HG03175 (cell line): ENCODE results near the gene FAH.
"Not testable (repeated sequence)": the region's sequence is repeated elsewhere in the genome, so short reads cannot be mapped to it uniquely, and the experiment has no call there.

ENCODE experiments used
- ATAC-seq: cut with Tn5 transposase; IDR thresholded peaks from one replicate; pipeline ENCODE4 v1.9.1; 2021; ENCODE audit warnings: mild to moderate bottlenecking, moderate library complexity; ENCODE audit not compliant: unreplicated experiment

Gene FAH

DNA sequence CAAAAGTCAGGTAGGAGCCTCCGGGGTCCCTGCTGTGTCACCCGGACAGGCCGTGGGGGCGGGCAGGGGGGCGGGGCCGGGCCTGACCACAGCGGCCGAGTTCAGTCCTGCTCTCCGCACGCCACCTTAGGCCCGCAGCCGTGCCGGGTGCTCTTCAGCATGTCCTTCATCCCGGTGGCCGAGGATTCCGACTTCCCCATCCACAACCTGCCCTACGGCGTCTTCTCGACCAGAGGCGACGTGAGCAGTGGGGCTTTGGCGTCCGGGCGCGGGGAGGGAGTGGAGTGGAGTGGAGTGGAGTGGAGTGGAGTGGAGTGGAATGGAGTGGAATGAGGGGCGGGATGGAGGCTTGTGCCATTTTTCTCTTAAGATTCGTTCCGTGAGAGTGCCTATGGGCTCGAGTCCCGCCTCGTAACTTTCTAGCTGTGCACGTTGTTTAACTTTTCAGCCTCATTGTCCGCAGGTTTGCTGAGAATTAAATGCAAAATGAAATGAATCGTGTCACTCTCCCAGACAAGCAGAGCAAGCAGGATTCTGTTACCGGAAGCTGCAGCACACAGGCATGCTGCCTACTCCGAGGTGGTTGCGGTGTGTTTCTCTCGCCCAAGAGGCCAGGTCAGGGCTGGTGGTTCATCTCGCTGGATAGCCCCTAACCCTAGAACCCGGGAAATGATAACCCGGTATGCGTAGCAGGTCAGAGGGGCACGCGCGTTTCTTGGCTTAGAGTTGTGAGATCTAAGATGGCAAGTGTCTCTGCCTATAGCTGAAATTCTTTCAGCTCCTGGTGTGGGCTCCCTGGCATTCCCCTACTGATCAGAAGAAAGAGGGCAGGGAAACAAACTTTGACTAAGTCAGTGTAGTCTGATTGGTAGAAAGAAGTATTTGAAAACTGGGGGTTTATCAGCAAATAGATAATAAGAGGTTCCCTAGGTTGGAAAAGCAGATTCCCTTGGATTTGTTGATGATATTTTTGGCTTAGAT, at the start of gene FAH:
Gene FAH (plus strand): TSS at position 104 of the 981 bp plus-strand sequence. CDS start 56 bp downstream, at position 160.
- ATAC-seq = peak; percentile 69

GRCh38 chr15:80105193-80105592, 47.6 kb upstream of the FAH start:
- no peak for ATAC-seq

- ATAC-seq = no peak
These were observed 47.2 kb upstream of the FAH start for GRCh38 chr15:80105595-80105994.

DNA sequence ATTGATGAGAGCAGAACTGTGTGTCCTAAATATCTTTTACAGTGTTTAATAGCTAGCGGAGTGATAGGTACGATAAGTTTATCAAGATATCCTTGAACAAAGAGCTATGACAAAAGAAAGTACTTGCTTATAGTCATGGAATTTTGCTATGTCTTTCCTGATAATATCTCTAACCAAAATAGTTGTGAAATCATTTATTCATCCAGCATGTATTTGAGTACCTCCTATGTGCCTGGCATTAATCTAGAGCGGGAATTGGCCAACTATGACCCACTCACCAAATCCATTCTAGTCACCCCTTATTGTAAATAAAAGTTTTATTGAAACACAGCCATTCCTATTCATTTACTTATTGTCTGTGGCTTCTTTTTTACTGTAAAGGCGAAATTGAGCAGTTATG, 46.7 kb upstream of the FAH start:
- ATAC-seq = no peak

- ATAC-seq = no peak
These were observed 45.6 kb upstream of the FAH start for GRCh38 chr15:80107204-80107603.

- ATAC-seq = no peak
These were observed 45.0 kb upstream of the FAH start for GRCh38 chr15:80107774-80108173.

- no peak for ATAC-seq
These were observed 43.4 kb upstream of the FAH start for GRCh38 chr15:80109388-80109787.

DNA sequence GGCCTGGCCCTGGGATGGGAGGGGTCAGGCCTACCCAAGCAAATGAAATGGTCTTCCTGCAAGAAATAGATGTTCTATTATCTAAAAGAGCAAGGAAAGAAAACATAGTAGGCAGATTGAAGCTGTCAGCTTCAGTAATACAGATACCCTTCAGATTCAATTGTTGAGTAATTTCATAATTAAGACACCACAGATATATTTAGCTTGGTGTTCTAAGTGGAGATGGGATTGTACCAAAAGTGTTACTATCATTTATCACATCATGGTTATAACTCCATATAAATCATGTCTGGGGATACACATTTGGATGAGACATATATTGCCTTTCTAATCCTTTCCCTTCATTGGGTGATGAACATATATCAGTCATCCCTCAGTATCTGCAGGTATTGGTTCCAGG, 41.9 kb upstream of the FAH start:
- ATAC-seq = no peak

DNA sequence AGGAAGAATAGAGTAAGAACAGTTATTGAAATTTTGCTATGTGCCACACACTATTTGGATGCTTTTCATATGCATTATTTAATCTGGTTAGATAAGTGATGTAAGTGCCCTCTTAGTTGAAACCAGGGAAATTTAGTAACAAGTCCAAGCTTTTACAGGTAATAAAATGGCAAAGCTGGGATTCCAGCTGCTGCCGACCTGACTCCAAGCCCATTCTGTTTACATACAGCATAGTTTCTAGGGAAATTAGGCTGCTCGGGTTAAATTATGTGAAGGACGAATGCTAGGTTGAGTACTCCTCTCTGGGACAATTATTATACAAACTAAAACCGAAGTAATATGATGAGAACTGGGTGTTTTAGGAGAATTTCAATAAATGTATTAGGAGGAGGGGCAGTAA, 38.7 kb upstream of the FAH start:
- ATAC-seq = no peak

- no peak for ATAC-seq
These were observed 37.8 kb upstream of the FAH start for GRCh38 chr15:80115021-80115420.

DNA sequence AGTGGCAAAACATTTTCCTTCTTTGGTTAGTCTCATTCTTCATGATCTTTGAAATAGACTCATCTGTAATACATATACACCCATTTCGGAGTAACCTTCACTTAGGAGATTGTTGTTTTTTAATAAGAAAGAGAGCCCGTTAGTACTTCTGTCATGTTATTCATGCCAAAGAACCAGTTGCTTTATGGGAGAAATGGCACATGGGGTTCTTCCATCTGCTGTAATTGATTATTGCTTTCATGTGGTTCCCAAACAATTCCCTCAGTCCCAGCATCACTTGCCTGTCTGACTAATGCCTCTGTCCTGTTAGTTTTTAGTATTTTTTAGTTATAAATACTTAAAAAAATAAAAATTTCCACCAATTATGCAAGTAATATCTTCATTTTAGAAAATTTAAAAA, 33.8 kb upstream of the FAH start:
- ATAC-seq = no peak

DNA sequence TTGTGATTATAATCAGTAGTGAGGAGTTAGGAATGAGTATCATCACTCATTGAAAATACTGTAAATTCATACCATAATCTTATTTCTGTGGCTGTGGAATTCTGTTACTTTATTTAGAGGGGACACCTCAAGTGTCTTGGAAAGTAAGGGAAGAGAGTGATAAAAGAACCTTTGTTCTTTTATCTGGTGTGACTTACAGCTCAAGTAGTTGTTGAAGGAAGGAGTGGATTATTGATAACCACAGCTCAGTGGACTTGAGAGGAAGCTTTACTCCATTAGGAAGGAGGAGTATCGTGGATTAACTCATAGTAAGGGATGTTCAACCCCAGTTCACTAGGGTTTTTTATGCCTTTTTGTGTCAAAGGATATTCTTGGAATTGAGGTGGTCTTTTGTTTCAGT, 32.2 kb upstream of the FAH start:
- no peak for ATAC-seq

DNA sequence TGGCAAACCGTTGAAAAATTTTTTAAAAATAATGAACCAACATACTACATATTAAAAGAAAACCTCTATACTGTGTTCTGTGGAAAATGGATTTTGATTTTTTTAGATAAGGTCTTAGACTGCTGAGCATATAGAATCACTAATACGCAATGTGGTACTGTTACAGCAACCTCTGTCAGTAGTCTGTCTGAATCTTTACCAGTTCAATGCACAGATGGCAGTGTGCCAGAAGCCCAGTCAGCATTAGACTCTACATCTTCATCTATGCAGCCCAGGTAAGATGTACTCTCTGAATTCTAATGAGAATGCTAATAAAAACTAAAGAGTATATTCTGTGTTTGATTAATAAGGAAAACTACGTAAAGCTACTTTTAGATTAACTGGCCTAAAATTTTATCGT, 31.3 kb upstream of the FAH start:
- ATAC-seq = no peak

DNA sequence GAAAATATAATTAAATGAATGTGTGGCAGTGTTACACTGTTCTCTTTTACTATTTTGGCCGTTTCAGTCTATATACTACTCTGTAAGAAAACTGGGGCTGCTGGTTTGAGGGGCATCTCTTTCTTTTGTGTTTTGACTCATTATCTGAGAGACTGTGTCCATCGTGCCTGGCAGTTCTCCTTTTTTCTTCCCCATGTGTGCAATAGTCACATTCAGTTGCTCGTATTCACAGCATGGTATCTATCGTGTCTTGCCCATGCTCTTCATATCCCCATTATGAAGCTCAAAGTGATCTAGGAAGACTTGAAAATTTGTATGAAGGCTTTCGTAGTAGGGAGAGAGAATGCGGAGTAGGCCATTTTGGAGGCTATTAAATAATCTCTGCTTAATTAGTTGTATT, 29.8 kb upstream of the FAH start:
- ATAC-seq = no peak

GRCh38 chr15:80127253-80127652, 25.5 kb upstream of the FAH start:
- ATAC-seq = not testable (repeated sequence)

DNA sequence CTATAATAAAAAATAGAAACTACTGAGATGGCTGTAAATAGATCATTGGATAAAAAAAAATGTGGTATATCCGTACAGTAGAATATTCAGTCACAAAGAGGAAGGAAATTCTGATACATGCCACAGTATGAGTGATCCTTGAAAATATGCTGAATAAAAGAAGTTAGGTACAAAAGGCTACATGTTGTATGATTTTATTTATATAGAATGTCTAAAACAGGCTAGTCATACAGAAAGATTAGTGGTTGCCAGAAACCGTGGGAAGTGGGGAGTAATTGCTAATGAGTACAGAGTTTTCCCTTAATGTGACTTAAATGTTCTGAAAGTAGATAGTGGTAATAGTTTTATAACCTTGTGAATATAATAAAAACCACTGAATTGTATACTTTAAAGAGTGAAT, 24.9 kb upstream of the FAH start:
- no peak for ATAC-seq

DNA sequence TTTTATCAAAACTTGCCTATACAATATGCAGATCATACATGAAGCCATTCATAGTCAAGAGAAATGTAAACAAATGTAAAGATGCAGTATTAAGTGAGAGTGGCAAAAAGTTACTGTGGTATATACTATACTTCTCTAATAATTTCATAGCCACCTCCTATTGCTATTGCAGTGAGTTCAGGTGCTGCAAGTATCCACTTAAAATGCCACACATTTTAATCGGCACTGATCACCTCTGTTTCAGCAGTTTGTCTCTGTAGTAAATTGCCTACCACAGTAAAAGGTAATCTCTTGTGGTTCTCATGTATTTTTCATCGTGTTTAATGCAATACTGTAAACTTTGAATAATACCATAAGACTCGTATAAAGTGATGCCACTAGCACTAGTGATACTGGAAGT, 20.4 kb upstream of the FAH start:
- ATAC-seq = no peak

DNA sequence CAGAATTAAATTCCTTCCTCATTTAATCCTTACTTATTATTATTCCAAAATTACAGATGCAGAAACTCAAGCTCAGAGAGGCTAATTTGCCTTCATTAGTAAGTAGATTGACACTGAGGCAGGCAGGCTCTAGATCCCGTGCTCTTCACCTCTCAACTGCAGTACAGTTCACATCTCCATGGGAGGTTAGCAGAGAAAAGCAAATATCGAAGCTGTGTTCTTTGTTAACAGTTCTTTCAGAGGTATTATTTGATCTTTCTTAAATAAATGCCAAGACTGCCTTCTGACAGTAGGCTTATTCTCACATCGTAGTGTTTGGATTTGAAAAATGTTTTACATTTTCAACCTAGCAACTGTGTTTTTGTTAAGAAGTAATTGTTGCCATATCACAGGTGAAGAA, 15.9 kb upstream of the FAH start:
- no peak for ATAC-seq

DNA sequence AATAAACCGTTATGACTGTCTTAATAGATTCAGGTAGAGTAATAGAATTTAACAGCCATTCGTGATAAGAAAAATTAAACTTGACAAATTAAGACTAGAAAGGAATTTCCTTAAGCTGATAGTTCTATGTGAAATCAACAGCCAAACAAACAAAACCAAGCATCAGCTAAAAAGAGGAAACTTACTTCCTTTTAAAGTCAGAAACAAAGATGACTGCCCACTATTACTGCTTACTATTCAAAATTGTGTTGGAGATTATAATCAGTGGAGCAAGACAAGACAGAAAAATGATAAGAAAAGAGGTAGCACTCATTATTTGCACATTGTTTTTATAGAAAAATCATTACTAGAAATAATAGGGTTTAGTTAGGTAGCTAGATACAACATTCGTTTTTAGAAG, 13.8 kb upstream of the FAH start:
- no peak for ATAC-seq

- ATAC-seq = no peak
These were observed 11.9 kb upstream of the FAH start for GRCh38 chr15:80140909-80141308.

- no peak for ATAC-seq
These were observed 10.7 kb upstream of the FAH start for GRCh38 chr15:80141916-80142598.

- ATAC-seq = no peak
These were observed 10.2 kb upstream of the FAH start for GRCh38 chr15:80142646-80143045.
